ENCODE results near the gene CTNND2. TPM values are rescaled to one million over a fixed set of nuclear protein-coding genes. Genes with fewer than 3 reads are reported as not detected.
"Not testable (repeated sequence)": the region's sequence is repeated elsewhere in the genome, so short reads cannot be mapped to it uniquely, and the experiment has no call there.

Gene CTNND2
- total RNA-seq, 2 experiments from 2014 or later: not detected

DNA sequence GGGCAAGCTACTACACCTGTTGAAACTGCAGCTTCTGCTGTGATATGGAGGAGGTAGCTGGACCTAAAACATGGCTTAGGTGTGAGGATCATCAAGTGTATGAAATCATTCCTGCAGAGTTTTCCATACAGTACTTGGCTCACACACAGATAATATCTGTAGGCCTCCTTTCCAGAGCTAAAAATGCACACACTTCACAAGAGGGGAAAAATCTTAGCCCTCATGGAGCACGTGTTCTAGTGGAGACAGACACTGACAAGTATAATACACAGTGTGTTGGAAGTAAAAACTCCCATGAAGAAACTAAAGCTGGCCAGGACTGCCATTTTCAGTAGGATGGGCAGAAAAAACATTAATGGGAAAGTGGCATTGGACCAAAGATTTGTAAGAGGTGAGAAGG is 216.7 kb downstream of the CTNND2 start:
- POLR2A ChIA-PET: no interaction called here
- CTCF ChIA-PET: no interaction called here

DNA sequence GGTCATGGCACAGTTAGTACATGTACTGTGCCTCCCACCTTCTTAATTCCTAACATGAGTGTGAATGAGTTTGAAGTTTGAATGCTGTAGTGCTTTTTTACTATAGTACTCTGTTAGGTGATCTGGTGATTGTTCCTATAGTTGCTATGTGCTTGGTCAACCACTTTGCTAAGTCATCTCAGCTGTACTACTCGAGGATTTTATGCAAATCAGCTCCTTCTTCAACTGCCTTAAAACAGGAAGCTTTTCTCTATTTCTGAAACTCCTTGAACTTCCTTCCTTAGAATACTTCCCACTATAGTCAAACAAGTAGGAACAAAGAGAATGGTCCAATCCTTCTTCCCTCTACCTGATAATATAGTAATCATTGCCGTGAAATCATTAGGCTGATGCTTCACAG is 219.6 kb downstream of the CTNND2 start:
- POLR2A ChIA-PET: no interaction called here
- CTCF ChIA-PET: no interaction called here

DNA sequence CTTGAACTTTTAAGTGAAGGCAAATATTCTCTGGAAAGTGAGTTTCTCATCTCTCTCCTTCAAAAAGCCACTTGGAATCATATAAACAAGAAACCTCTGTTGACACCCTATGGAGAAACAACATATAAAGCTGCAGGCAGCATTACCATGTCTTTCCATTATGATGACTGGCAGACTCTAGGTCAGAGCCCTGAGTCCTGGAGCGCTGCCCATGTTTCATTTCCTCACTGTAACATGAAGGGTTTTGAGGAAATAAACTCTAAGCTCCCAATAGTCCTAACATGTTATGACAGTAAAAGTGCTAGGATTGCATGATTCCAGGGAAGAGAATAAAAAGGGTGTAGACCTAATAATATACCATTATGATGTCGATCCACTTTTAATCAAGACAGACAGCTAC is 220.6 kb downstream of the CTNND2 start:
- POLR2A ChIA-PET: no interaction called here
- CTCF ChIA-PET: no interaction called here

DNA sequence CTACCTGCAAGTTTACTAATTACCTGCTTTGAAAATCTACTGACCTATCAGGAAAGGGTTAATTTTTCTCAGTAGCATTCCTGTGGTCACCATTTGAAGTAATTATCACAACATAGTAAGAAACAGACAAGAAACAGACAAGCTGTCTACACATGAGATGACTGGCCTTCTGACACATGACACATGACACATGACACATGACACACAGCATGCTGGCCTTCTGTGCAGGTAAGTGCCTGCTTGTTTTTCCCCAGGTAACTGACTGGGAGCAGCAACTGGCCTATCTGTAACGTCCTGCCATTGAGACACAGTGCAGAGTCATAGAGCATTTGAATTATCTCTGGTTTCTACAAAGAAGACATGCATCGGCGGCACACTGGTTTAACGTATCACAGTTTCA is 222.4 kb downstream of the CTNND2 start:
- ChIA-PET POLR2A (no interaction called here), CTCF (no interaction called here)

DNA sequence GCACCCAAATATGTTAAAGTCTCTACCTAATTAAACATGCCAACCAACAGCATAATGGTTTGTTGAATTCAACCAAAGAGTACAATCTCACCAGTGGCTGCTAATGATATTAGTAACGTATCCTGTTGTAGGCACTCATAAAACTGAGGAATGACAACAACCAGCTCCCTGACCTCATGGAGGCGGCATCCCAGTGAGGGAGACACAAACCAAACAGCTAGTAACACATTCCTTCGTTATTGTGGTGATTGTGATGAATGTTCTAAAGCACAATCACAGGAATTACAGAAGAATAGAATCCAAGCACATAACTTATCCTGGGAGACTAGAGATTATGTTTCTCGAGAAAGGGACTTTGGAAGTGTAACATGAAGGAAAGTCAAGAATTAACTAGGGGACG is 224.6 kb downstream of the CTNND2 start:
- POLR2A ChIA-PET: no interaction called here
- CTCF ChIA-PET: no interaction called here

DNA sequence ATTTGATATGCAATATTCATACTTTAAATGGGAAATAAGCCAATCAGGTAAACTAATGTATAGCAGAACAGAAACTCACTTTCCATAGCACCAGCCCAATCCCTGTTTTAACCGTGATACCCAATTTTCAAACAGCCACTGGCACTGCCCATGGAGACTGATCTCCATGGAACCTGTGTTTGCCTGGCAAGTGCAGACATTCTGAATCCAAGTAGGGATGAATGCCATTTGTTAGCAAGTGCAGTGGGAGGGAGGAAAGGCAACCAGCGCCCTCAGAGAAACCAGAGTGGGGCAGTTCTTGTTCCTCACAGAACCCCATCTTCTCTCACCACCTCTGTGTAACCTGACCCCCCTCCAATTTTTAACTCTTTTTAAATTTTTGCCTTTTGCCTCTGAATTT is 229.1 kb downstream of the CTNND2 start:
- ChIA-PET POLR2A (no interaction called here), CTCF (no interaction called here)

DNA sequence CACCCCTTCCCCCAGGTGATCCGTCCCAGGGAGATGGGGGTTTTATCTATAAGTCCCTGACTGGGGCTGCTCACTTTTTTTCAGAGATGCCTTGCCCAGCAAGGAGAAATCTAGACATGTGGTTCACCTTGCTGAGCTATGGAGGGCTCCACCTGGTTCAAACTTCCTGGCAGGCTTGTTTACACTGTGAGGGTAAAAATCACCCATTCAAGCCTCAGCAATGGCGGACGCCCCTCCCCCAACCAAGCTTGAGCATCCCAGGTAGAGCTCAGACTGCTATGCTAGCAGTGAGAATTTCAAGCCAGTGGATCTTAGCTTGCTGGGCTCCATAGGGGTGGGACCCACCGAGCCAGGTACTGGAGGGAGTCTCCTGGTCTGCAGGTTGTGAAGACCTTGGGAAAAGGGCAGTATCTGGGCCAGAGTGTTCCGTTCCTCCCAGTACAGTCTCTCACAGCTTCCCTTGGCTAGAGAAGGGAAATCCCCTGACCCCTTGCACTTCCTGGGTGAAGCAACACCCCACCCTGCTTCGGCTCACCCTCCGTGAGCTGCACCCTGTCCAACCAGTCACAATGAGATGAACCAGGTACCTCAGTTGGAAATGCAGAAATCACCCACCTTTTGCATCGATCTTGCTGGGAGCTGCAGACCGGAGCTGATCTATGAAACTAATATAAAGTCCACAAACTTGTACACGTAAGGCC is 231.7 kb downstream of the CTNND2 start:
- ChIA-PET CTCF (no interaction called here), POLR2A (no interaction called here)

DNA sequence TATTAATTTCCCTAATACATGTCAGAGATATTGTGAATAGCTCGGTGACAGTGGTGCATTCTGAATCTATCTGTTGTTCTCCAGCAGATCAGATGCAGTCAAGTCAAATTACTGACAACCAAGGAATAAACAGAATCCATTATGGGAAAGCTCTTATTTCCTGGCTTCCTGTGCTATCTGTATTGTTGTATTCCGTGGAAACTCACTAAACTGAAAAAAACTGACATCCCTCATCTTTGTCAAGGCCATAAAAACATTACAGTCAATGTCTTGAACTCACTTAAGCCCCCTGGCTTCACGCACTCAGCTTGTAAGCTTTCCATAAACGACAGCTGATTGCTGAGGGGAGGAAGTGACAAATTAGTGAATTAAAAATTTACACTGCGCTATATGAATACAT is 245.9 kb downstream of the CTNND2 start:
- CTCF ChIA-PET: no interaction called here
- POLR2A ChIA-PET: no interaction called here

DNA sequence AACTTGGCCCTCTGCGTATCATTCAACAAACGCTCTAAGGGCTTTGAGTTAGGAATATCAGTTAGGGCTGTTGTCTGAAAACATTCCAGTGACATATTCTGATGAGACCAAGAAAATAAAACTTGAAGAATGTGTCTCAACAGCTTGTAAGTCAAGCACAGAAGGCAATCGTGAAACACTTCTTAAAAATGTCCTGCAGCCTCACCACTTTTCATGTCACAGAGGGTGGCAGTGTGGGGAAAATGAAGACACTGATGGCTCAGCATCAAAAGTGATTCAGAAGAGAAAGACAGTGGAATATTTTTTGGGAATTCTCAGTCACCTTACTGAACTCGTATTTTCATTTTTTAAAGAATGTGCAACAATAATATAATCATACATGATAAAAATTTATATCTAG is 247.3 kb downstream of the CTNND2 start:
- ChIA-PET CTCF (no interaction called here), POLR2A (no interaction called here)

DNA sequence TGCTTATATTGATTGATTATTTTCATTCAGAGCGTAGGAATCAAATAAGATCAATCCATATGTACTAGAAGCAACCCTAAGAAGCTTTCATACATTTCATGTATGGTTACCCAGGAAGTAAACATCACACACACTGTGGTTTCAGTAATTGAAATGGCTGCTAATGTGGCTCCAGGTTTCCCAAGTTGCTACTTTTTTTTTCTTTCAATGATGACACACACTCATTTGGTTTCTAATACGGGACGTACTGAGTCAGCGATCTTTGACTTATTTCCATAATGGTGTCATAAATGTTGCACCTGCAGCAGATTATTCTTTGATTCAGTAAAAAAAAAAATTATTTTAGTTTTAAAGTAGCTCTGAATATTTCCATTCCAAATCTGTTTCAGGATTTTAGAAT is 248.6 kb downstream of the CTNND2 start:
- CTCF ChIA-PET: no interaction called here

DNA sequence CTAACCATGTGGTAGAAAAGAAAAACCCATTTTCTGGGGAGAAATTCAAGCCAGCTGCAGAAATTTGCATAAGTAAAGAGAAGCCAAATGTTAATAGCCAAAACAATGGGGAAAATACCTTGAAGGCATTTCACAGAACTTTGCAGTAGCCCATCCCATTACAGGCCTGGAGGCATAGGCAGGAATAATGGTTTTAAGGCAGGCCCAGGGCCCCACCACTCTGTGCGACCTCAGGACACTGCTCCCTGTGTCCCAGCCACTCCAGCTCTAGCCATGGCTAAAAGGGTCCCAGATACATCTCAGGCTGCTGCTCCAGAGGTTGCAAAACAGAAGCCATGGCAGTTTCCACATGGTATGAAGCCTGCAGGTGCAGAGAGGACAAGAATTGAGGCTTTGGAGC is 253.3 kb downstream of the CTNND2 start:
- CTCF ChIA-PET: no interaction called here

More for the DNA sequence above, 248.6 kb downstream of the CTNND2 start:
- POLR2A ChIA-PET: no interaction called here

DNA sequence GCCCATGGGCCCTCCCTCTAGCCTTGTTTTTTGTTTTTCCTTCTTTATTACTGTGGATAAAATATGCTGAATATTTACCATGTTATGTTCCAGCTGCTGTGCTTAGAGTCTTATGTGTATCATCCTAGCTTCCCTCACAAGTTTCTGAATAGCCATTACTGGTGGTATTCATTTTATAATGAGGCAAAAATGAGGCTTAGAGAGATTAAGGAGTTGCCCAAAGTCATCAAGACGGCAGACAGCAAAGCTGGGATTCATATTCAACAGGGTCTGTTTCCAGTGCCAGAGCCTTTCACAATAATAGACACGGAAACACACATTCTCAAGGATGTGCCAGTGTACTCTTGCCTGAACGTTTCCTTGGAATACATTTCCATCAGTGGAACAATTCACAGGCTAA is 258.1 kb downstream of the CTNND2 start:
- POLR2A ChIA-PET: no interaction called here
- CTCF ChIA-PET: no interaction called here

More for the DNA sequence above, 253.3 kb downstream of the CTNND2 start:
- POLR2A ChIA-PET: no interaction called here

DNA sequence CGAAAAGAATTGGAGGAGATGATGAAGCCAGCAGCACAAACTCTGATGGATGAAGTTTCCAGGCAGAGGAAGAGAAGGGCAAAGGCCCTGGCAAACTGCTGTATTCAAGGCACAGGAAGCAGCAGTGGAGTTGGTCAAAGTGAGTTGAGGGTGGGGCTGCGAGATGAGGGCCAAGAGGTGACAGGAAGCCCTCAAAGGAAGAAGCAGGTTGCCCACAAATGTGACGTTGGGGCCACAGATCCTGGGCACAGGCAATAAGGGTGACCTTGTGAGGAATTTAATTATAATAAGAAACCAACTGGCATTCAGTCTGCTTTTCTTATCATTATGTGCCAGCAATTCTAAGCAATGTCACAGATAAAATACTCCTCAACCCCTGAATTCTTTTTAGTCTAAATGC is 261.8 kb downstream of the CTNND2 start:
- ChIA-PET CTCF (no interaction called here), POLR2A (no interaction called here)

DNA sequence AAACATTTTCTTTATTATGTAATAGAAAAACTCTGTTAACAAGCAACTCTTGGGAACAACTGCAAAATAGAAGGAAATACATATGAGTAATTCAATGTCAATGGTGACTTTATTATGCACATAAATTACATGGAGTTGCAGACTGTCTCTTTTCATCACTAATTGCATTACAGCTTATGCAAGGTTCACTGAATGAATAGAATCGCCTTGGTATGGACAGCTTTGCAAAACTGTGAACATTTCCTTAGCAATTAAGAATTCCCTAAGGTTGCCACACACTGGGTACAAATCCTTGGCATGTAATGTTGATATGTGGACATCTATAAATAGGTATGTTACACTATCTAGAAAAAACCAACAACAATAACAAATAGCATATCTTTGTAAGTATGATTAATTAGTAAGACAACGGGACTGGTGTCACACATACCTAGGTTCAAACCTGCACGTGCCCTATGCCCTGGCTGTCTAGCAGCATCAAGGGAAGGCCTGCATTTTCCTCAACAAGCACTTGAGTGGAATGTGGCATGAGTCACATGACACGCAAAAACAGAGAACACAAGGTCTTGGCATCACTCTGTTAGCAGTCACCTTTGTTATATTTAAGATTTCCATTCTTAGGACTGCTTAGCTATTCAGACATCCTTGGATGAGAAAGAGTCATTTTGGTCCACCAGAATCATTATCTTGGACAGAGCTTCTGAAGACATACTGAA is 263.9 kb downstream of the CTNND2 start:
- ChIA-PET CTCF (no interaction called here), POLR2A (no interaction called here)

DNA sequence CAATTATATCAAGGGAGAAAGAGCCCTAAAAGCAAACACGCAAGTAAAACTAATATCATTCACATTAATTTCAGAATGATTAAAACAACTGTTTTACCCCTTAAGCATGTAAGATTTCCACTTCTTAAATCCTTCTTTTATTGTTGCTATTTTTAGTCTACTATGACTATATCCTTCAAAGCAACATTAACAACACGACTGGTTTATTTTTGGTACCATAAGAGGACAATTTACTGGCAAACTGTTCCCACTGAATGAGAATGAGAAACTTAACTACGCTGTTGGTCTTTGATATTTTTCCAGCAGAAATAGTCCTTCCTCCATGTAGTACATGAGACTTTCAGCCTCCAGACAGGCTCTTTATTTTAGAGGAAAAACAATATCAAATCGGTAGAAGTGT is 281.5 kb downstream of the CTNND2 start:
- CTCF ChIA-PET: no interaction called here
- POLR2A ChIA-PET: no interaction called here

DNA sequence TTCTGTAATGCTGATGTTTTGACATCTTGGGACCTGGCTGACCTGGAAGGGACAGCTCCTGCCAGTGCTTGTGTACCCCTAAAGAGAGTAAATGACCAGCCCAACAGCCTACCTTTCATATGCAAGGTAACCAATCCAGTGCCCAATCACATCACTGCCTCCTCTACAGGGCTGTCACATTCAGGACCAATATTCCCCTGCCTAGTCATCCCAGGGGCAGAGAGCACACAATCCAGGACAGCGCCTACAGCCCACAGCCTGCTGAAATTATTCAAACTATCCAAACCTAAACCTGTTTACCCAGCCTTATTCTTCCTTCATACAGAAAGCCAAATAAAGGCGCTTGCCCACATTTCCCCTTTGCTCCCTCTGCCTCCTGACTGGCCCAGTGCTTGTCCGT is 284.1 kb downstream of the CTNND2 start:
- CTCF ChIA-PET: no interaction called here
- POLR2A ChIA-PET: no interaction called here

DNA sequence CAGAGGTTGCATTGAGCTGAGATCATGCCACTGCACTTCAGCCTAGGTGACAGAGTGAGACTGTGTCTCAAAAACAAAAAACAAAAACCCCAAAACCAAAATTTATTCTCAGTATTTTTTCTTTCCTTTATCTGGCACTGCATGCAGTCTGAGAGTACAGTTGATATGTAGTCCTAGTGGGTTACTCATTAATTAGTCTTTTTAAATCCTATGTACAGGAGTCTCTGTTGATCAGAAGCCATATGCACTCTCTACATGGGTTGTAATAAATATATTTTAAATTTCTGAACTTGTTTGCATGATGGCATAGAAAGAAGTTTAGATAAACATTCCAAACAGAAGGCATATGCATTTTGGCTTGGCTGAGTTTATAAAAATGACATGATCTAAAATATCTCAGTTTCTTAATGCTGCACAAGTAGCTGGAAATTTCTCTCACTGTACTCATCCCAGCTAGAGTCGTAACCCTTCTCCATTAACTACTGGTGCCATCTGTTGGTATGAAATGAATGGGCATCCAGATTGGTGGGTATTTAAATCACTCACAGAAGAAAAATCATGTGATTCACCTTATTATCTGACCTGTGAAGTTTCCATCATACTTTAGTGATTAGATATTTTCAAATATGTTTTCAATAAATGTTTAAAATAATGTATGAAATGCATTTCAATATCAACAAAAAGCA is 284.8 kb downstream of the CTNND2 start:
- POLR2A ChIA-PET: no interaction called here

DNA sequence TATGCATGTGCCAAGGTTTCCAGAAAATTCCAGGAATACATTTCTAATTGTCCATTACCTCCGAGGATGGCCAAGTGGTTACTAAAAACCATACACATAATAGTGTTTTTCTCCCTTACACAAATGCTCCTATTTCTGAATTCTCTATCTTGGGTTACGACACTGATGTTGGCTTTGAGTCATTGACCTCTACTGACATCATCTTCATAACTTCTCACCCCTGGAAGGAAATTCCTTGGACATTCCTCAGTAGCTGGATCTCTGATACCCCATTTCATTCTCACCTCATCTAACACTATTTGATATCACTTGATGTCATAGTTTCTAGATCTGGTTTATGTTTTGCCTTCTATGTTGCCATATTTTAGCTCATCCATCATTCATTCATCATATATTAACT is 287.2 kb downstream of the CTNND2 start:
- CTCF ChIA-PET: no interaction called here
- POLR2A ChIA-PET: no interaction called here

More for the DNA sequence above, 284.8 kb downstream of the CTNND2 start:
- CTCF ChIA-PET: no interaction called here

DNA sequence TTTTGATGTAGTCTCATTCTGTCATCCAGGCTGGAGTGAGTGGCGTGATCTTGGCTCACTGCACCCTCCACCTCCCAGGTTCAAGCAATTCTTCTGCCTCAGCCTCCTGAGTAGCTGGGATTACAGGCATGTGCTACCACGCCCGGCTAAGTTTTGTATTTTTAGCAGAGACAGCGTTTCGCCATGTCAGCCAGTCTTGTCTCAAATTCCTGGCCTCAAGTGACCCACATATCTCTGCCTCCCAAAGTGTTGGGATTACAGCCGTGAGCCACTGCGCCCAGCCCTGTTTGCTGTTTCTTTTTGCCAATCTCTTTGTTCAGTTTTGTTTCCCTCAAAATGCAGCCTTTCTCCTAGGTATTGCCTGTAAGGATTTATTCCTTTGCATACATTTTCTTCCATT is 287.6 kb downstream of the CTNND2 start:
- POLR2A ChIA-PET, CTCF ChIA-PET: not testable (repeated sequence)

DNA sequence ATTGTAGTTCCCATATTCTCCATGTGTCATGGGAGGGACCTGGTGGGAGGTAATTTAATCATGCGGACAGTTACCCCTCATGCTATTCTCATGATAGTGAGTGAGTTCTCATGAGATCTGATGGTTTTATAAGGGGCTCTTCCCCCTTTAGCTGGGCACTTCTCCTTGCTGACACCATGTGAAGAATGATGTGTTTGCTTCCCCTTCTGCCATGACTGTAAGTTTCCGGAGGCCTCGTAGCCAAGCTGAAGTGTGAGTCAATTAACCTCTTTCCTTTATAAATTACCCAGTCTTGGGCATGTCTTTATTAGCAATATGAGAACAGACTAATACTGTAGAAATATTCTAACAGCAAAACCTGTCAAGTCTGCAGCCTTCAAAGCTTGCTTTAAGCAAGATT is 293.2 kb downstream of the CTNND2 start:
- ChIA-PET CTCF (no interaction called here), POLR2A (no interaction called here)

DNA sequence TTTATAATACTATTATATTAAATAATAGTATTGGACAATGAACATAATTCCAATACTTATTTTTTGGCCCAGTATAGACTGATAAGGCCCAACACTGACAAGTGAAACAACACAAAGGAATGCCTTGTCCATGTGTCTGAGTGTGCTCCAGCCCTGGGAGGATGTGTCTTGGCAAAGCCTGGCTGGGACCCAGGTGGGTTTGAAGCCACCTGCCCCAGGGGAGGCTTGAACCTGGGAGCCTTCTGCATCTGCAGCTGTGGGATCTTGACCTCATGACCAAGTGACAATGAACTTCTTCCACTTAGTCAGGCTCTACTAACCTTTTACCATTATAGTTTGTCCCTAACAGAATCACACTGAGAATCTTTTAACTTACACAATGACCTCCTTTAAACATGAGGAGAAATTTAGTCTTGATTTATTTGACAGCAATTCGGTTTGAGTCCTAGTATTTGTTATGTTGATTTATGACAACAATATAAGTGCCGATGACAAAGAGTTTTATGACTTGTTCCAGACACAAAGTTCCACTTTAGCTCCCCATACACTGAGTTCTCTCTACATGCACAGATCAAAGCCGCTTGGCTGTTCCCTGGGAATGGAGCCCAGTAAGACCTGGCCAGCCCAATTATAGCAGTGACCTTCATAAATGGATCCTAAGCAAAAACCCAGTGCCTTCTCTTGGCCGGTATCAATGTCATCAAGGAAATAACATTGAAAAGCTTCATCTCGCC is 294.5 kb downstream of the CTNND2 start:
- ChIA-PET POLR2A (no interaction called here), CTCF (interaction anchor here (1.2 kb wide), 1 partner anchor 12 kb away, joined by 3 read pairs; no protein-coding TSS in a partner anchor)
